ENCODE measurements around the gene MSRB3. TPM values are rescaled to one million over a fixed set of nuclear protein-coding genes. Genes with fewer than 3 reads are reported as not detected.

The MSRB3 gene
- total and polyA plus RNA-seq, 2 experiments from 2014 or later, result 16.9 to 19.2 TPM

DNA sequence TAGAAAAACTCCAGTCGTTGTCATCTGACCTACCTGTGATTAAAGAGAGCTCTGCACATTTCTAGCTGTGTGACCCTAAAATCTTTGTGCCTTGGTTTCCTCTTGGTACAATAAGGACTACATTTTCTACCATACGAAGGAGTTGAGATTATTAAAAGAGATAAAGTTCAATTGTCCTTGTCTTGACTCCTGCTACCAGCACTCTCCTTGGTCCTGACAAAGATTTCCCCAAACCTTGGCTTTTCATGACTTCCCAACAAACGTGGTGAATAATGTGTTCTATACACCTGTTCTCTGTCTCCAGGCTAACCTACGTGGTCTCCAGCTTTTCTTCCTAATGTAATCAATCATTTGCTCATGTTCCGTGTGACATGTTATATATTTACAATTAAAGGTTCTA, 223.5 kb downstream of the MSRB3 start:
- DNase-seq (ENCODE audit: low spot score), result no peak
- no peaks in the 10 kb centered on the region for H3K79me2 ChIP-seq
- no peaks in the 10 kb centered on the region for H3K36me3 ChIP-seq (replicated peaks; ENCODE audit: insufficient read depth, low read depth)
- H3K9me3 ChIP-seq (ENCODE audit: low read depth), result no peaks in the 10 kb centered on the region
- H3K4me2 ChIP-seq, result no peak overlapping the region
- H3K4me3 ChIP-seq, result no peak overlapping the region
- WGBS (ENCODE audit: low lambda C conversion rate, missing lambda C conversion rate), result 84% methylated on average over 5 of the region's 5 CpGs
- no peaks in the 10 kb centered on the region for H3K9me2 ChIP-seq (replicated peaks; ENCODE audit: insufficient read depth)
- H3K27me3 ChIP-seq, result no peaks in the 10 kb centered on the region
- H3K4me1 ChIP-seq (ENCODE audit: insufficient read depth), result peaks cover 8% of the 10 kb centered on the region
- TF ChIP-seq, protein P1, sequence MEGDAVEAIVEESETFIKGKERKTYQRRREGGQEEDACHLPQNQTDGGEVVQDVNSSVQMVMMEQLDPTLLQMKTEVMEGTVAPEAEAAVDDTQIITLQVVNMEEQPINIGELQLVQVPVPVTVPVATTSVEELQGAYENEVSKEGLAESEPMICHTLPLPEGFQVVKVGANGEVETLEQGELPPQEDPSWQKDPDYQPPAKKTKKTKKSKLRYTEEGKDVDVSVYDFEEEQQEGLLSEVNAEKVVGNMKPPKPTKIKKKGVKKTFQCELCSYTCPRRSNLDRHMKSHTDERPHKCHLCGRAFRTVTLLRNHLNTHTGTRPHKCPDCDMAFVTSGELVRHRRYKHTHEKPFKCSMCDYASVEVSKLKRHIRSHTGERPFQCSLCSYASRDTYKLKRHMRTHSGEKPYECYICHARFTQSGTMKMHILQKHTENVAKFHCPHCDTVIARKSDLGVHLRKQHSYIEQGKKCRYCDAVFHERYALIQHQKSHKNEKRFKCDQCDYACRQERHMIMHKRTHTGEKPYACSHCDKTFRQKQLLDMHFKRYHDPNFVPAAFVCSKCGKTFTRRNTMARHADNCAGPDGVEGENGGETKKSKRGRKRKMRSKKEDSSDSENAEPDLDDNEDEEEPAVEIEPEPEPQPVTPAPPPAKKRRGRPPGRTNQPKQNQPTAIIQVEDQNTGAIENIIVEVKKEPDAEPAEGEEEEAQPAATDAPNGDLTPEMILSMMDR (IDR thresholded peaks at IDR 0.05; ENCODE audit: poor library complexity), result no peak
- no peak for TF ChIP-seq EZH2 (IDR thresholded peaks at IDR 0.05; ENCODE audit: borderline replicate concordance)
- TF ChIP-seq EZH2phosphoT487 (IDR thresholded peaks at IDR 0.05; ENCODE audit: low read depth, severe bottlenecking, unreplicated experiment), result no peak
- no peak overlapping the region for H3K27ac ChIP-seq
- no peaks in the 10 kb centered on the region for H4K20me1 ChIP-seq (ENCODE audit: insufficient read depth, poor library complexity, severe bottlenecking)
- H2AFZ ChIP-seq, result no peak overlapping the region

DNA sequence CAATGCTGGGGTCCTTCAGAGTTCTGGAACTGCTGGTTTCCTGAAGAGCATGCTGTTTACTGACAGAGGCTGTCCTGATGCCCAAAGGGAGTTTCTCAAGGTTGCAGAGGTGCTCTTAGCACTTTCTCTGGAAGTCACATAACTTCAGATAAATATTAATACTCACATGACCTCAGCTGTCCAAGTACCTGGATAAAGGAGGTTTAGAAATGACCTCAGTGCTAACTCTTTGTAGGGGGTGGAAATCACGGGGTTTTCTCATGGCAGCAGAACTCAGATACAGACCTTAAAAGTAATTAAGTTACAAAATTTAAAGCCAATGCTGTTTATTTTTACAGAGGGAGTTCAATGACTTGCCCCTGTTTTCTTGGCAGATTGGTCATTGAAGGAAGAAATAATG, 225.9 kb downstream of the MSRB3 start:
- no peaks in the 10 kb centered on the region for H4K20me1 ChIP-seq (ENCODE audit: insufficient read depth, poor library complexity, severe bottlenecking)
- H3K9me3 ChIP-seq (ENCODE audit: low read depth), result no peaks in the 10 kb centered on the region
- no peaks in the 10 kb centered on the region for H3K36me3 ChIP-seq (replicated peaks; ENCODE audit: insufficient read depth, low read depth)
- no peak overlapping the region for H3K27ac ChIP-seq
- no peak overlapping the region for H2AFZ ChIP-seq
- DNase-seq (ENCODE audit: low spot score), result no peak
- no peaks in the 10 kb centered on the region for H3K27me3 ChIP-seq
- peaks cover 8% of the 10 kb centered on the region for H3K4me1 ChIP-seq (ENCODE audit: insufficient read depth)
- H3K4me3 ChIP-seq, result no peak overlapping the region
- TF ChIP-seq EZH2 (IDR thresholded peaks at IDR 0.05; ENCODE audit: borderline replicate concordance) (no peak), EZH2phosphoT487 (IDR thresholded peaks at IDR 0.05; ENCODE audit: low read depth, severe bottlenecking, unreplicated experiment) (no peak)
- TF ChIP-seq, protein P1 (IDR thresholded peaks at IDR 0.05; ENCODE audit: poor library complexity), result no peak
- H3K79me2 ChIP-seq, result no peaks in the 10 kb centered on the region
- no peaks in the 10 kb centered on the region for H3K9me2 ChIP-seq (replicated peaks; ENCODE audit: insufficient read depth)
- 60% methylated on average over 1 of the region's 1 CpG for WGBS (ENCODE audit: low lambda C conversion rate, missing lambda C conversion rate)
- no peak overlapping the region for H3K4me2 ChIP-seq

DNA sequence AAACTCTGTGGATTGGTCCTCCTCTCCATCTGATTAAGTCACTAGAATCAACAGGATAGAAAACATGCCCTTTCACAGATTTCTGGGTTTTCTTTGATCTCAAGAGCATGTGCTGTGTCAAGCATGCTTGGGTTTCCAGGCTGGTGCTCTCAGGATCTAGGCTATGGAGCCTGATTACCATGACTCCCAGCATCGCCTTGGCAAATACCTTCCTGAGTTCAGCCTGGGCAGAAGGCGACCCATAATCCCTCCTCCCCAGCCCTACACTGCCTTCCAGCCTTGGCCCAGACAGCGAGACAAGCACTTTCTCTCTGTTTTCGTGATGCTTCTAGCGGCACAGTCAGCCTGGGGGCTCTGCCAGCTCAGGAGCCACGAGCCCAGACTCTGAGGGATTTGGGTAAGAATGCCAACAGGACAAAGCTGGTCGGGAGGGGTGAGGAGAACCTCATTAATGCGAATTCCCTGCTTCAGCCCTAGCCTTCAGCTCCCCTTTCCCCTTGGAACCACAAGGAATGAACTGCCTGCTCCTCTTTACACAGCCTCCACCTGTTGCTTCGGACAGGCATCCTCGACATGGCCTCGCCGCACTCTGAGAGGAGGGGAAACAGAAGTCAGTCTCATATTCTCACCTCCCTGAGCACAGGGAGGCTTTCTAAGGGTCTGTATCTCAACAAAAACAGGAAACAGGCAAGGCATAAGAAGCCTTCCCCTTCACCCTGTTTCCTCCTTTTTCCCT, 227.1 kb downstream of the MSRB3 start:
- Histone ChIP-seq H3K79me2 (no peaks in the 10 kb centered on the region), H3K4me1 (ENCODE audit: insufficient read depth) (peaks cover 10% of the 10 kb centered on the region), H3K27me3 (no peaks in the 10 kb centered on the region), H3K9me3 (ENCODE audit: low read depth) (no peaks in the 10 kb centered on the region), H3K9me2 (replicated peaks; ENCODE audit: insufficient read depth) (no peaks in the 10 kb centered on the region), H4K20me1 (ENCODE audit: insufficient read depth, poor library complexity, severe bottlenecking) (no peaks in the 10 kb centered on the region), H3K4me2 (no peak overlapping the region), H3K27ac (no peak overlapping the region), H3K36me3 (replicated peaks; ENCODE audit: insufficient read depth, low read depth) (no peaks in the 10 kb centered on the region), H2AFZ (no peak overlapping the region), H3K4me3 (no peak overlapping the region)
- no peak for DNase-seq (ENCODE audit: low spot score)
- TF ChIP-seq, protein P1 (IDR thresholded peaks at IDR 0.05; ENCODE audit: poor library complexity), result no peak
- TF ChIP-seq EZH2 (IDR thresholded peaks at IDR 0.05; ENCODE audit: borderline replicate concordance) (no peak), EZH2phosphoT487 (IDR thresholded peaks at IDR 0.05; ENCODE audit: low read depth, severe bottlenecking, unreplicated experiment) (no peak)
- WGBS (ENCODE audit: low lambda C conversion rate, missing lambda C conversion rate), result 83% methylated on average over 12 of the region's 12 CpGs

Measured in hepatocyte (in vitro differentiated cells).